Kidney (tissue), 14 donors: ENCODE measurements around the gene ASTN2. TPM values are rescaled to one million over a fixed set of nuclear protein-coding genes. Genes with fewer than 3 reads are reported as not detected.
"Not testable (repeated sequence)": the region's sequence is repeated elsewhere in the genome, so short reads cannot be mapped to it uniquely, and the experiment has no call there.

Experiments used
- DNase-seq, 5 donors: peaks; one replicate each; pipeline ENCODE4 v3.0.0-alpha.2; 2013 to 2020
- FAIRE-seq: peaks from 2 replicates; lab custom pipeline; 2012; peaks lifted over from hg19 to GRCh38; lab: Jason Lieb, UNC
- H3K27ac ChIP-seq, 2 donors: one replicate each; pipeline ENCODE4 v1.7.0; 2013; ENCODE audit warnings: low read depth in 2 of 2, low read length in 2 of 2, inconsistent platforms in 1 of 2
- H3K27me3 ChIP-seq: one replicate; pipeline ENCODE4 v1.7.1; 2013; ENCODE audit warnings: low read length, inconsistent platforms; ENCODE audit not compliant: control insufficient read depth, insufficient read depth
- H3K36me3 ChIP-seq, 3 donors: one replicate each; pipeline versions ENCODE4 v1.7.0 to v1.7.1; 2013; ENCODE audit warnings: low read length in 3 of 3, control low read depth in 1 of 3, inconsistent platforms in 1 of 3; ENCODE audit not compliant: insufficient read depth in 3 of 3, control insufficient read depth in 2 of 3
- H3K4me1 ChIP-seq, 3 donors: one replicate each; pipeline versions ENCODE4 v1.7.0 to v1.7.1; 2013; ENCODE audit warnings: low read length in 3 of 3, inconsistent platforms in 1 of 3, low read depth in 1 of 3; ENCODE audit not compliant: control insufficient read depth in 2 of 3, insufficient read depth in 2 of 3
- H3K4me3 ChIP-seq, 3 donors: one replicate each; pipeline versions ENCODE4 v1.7.0 to v1.8.1; 2013; ENCODE audit warnings: low read length in 3 of 3, control low read depth in 1 of 3, inconsistent platforms in 1 of 3
- H3K9ac ChIP-seq, 3 donors: one replicate each; pipeline versions ENCODE4 v1.7.0 to v1.7.1; 2013; ENCODE audit warnings: low read length in 3 of 3, control low read depth in 1 of 3, inconsistent platforms in 1 of 3
- H3K9me3 ChIP-seq, 3 donors: one replicate each; pipeline versions ENCODE4 v1.7.0 to v1.7.1; 2013; ENCODE audit warnings: low read length in 3 of 3, control low read depth in 1 of 3, inconsistent platforms in 1 of 3; ENCODE audit not compliant: control insufficient read depth in 2 of 3, insufficient read depth in 1 of 3
- CTCF ChIP-seq: IDR thresholded peaks from 3 replicates; pipeline ENCODE4 v1.5.1; 2012; ENCODE audit warnings: mild to moderate bottlenecking, moderate library complexity, borderline replicate concordance; ENCODE audit not compliant: insufficient read depth; ENCODE audit errors: extremely low read depth
- intact Hi-C: fragments of 100-400 bp; cut with DNase I; formaldehyde crosslinking; loops from one replicate; pipeline ENCODE4 v1.11.1; 2022
- polyA plus RNA-seq: library from polyadenylated mRNA; stranded (reverse); fragments of 350-450 nt; fragmentation: Illumina TruSeq; extraction: RNeasy Lipid Tissue Mini Kit (QIAGEN cat#74804); gene quantifications from one replicate; pipeline ENCODE4 v1.2.3, GENCODE V29; 2014; ENCODE audit warnings: low read depth, low replicate concordance; ENCODE audit not compliant: insufficient read depth
- total RNA-seq: library from RNA; stranded (reverse); fragmentation: NEBNext Ultra II Directional; extraction: Animal tissue kit (Norgen Biotek cat#: 25700); gene quantifications from one replicate; pipeline ENCODE4 v1.2.1, GENCODE V29; 2021
- donor health status: control.
- donor health status: control.
- donor health status: control.
- donor health status: control.
- donor health status: control.
- donor health status: DM: yes; HTN: yes; CAD: no.
- donor health status: Normal renal cell carcinoma (clear cell type).

ASTN2 gene
- total and polyA plus RNA-seq, 2 donors from 2014 or later, result 7.6 to 11.5 TPM

- no peak overlapping the region for H3K9ac ChIP-seq
Measured at GRCh38 chr9:116692616-116693015, 722.2 kb downstream of the ASTN2 start.

GRCh38 chr9:116691607-116692006, 723.2 kb downstream of the ASTN2 start:
- Histone ChIP-seq H3K9ac (no peak overlapping the region), H3K27ac (no peak overlapping the region), H3K9me3 (no peaks in the 10 kb centered on the region), H3K4me1 (peaks cover 0 to 14% (median 10%) of the 10 kb centered on the region in 3 donors), H3K36me3 (no peaks in the 10 kb centered on the region), H3K4me3 (no peak overlapping the region), H3K27me3 (no peaks in the 10 kb centered on the region)
- DNase-seq (no peak), FAIRE-seq (no peak)
- TF ChIP-seq CTCF, result no peak
- intact Hi-C loops, result no loop called here

More at GRCh38 chr9:116692616-116693015, 722.2 kb downstream of the ASTN2 start:
- H3K9me3 ChIP-seq, result no peaks in the 10 kb centered on the region
- no peaks in the 10 kb centered on the region for H3K27me3 ChIP-seq
- no peak overlapping the region for H3K27ac ChIP-seq
- no peak for TF ChIP-seq CTCF
- H3K4me1 ChIP-seq, result peaks cover 0 to 12% (median 7%) of the 10 kb centered on the region in 3 donors
- H3K36me3 ChIP-seq, result peaks cover 0 to 1% (median 0%) of the 10 kb centered on the region in 3 donors
- intact Hi-C loops, result no loop called here
- H3K4me3 ChIP-seq, result no peak overlapping the region
- FAIRE-seq, result no peak
- DNase-seq, result no peak

GRCh38 chr9:116690805-116691204, 724.1 kb downstream of the ASTN2 start:
- DNase-seq, H3K9ac ChIP-seq, H3K27me3 ChIP-seq, intact Hi-C loops, H3K27ac ChIP-seq, H3K36me3 ChIP-seq, FAIRE-seq, H3K4me3 ChIP-seq, H3K9me3 ChIP-seq: not testable (repeated sequence)
- H3K4me1 ChIP-seq, result peaks cover 0 to 16% (median 15%) of the 10 kb centered on the region in 3 donors

GRCh38 chr9:116689486-116690032, 725.3 kb downstream of the ASTN2 start:
- intact Hi-C loops, result no loop called here
- no peaks in the 10 kb centered on the region for H3K27me3 ChIP-seq
- H3K27ac ChIP-seq, result no peak overlapping the region
- H3K36me3 ChIP-seq, result no peaks in the 10 kb centered on the region
- no peak for FAIRE-seq
- no peak for TF ChIP-seq CTCF
- H3K9me3 ChIP-seq, result no peaks in the 10 kb centered on the region
- no peak overlapping the region for H3K9ac ChIP-seq
- no peak for DNase-seq
- peaks cover 0 to 16% (median 15%) of the 10 kb centered on the region in 3 donors for H3K4me1 ChIP-seq
- H3K4me3 ChIP-seq, result no peak overlapping the region
